ENCODE results near the gene PCBP3.

DNA sequence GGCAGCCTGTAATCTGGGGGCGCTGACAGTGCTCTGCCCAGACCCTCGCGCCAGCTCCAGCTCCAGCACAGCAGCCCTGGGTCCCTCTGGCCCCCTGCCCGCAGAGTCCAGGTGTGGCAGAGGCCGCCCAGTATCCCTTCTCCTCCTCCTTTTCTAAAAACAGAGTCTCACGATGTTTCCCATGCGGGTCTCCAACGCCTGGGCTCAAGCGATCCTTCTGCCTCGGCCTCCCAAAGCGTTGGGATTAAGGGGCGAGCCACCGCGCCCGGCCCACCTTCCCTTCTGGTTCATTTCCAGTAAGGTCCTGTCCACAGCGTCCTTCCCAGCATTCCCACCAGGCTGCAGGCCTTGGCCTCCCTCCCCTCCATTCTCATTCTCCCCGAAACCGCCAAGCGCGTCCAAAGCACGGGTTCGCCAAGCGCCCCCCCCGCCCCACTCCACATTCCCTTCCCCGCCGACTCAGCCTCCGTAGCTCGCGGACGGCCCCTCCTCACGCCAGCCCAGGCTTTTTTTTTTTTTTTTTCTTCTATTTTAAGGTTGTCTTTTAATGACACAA, 2.0 kb upstream of the PCBP3 start:
- TF ChIP-seq, protein P1, sequence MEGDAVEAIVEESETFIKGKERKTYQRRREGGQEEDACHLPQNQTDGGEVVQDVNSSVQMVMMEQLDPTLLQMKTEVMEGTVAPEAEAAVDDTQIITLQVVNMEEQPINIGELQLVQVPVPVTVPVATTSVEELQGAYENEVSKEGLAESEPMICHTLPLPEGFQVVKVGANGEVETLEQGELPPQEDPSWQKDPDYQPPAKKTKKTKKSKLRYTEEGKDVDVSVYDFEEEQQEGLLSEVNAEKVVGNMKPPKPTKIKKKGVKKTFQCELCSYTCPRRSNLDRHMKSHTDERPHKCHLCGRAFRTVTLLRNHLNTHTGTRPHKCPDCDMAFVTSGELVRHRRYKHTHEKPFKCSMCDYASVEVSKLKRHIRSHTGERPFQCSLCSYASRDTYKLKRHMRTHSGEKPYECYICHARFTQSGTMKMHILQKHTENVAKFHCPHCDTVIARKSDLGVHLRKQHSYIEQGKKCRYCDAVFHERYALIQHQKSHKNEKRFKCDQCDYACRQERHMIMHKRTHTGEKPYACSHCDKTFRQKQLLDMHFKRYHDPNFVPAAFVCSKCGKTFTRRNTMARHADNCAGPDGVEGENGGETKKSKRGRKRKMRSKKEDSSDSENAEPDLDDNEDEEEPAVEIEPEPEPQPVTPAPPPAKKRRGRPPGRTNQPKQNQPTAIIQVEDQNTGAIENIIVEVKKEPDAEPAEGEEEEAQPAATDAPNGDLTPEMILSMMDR (IDR thresholded peaks at IDR 0.05; ENCODE audit: insufficient read depth, low read length), result no peak
- TF ChIP-seq POLR2AphosphoS5 (IDR thresholded peaks at IDR 0.05; ENCODE audit: low read depth), result no peak
